ENCODE data around the gene DOCK11. TPM values are rescaled to one million over a fixed set of nuclear protein-coding genes. Genes with fewer than 3 reads are reported as not detected.

The DOCK11 gene
- total and polyA plus RNA-seq, 2 donors (not counting 1 experiment from before 2014, with no cell fraction given) = 40.1 to 85.3 TPM

DNA sequence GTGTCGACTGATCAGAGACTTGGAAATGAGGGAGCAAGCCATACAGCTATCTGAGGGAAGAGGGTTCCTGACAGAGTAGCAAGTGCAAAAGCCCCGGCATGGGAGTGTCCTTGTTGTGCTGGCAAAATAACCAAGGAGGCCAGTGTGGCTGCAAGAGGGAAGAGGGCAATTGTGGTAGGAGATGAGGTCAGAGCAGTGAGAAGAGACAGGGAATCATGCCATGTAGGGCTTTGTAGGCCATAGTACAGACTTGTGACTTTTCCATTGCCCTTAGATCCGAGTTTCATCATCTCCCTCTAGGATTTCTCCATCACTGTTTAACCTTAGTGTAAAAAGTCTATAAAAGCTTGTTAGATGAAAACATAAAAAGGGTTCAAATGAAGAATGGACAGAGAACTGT is 76.2 kb downstream of the DOCK11 start:
- TF ChIP-seq, protein P1, sequence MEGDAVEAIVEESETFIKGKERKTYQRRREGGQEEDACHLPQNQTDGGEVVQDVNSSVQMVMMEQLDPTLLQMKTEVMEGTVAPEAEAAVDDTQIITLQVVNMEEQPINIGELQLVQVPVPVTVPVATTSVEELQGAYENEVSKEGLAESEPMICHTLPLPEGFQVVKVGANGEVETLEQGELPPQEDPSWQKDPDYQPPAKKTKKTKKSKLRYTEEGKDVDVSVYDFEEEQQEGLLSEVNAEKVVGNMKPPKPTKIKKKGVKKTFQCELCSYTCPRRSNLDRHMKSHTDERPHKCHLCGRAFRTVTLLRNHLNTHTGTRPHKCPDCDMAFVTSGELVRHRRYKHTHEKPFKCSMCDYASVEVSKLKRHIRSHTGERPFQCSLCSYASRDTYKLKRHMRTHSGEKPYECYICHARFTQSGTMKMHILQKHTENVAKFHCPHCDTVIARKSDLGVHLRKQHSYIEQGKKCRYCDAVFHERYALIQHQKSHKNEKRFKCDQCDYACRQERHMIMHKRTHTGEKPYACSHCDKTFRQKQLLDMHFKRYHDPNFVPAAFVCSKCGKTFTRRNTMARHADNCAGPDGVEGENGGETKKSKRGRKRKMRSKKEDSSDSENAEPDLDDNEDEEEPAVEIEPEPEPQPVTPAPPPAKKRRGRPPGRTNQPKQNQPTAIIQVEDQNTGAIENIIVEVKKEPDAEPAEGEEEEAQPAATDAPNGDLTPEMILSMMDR (conservative IDR thresholded peaks at IDR 0.05 in 1 of 2, IDR thresholded peaks at IDR 0.05 in 1 of 2; ENCODE audit: low read depth in 1 of 2, low read length in 2 of 2) = no peak
- TF ChIP-seq EZH2 (IDR thresholded peaks at IDR 0.05; ENCODE audit: low read length, missing control alignments) = no peak
- Histone ChIP-seq H3K79me2 (ENCODE audit: control insufficient read depth, insufficient read depth, low read length) (no peaks in the 10 kb centered on the region), H3K9ac (ENCODE audit: insufficient read depth, low read length) (no peak overlapping the region), H3K36me3 (ENCODE audit: control insufficient read depth, insufficient read depth, low read length) (no peaks in the 10 kb centered on the region), H3K4me1 (ENCODE audit: control insufficient read depth, extremely low read depth, insufficient read depth, low read length) (no peaks in the 10 kb centered on the region), H2AFZ (ENCODE audit: low read length) (no peak overlapping the region), H4K20me1 (ENCODE audit: control insufficient read depth, extremely low read depth, insufficient read depth, low read length) (no peaks in the 10 kb centered on the region), H3K27me3 (ENCODE audit: control insufficient read depth, insufficient read depth, low read length) (no peaks in the 10 kb centered on the region), H3K9me3 (ENCODE audit: control insufficient read depth, insufficient read depth, low read depth, low read length) (no peaks in the 10 kb centered on the region), H3K4me2 (ENCODE audit: extremely low read depth, insufficient read depth, low read length) (no peak overlapping the region), H3K4me3 (replicated peaks in 1 of 4; ENCODE audit: control extremely low read depth in 1 of 4, insufficient read depth in 1 of 4, low read depth in 3 of 4, low read length in 4 of 4) (no peak overlapping the region), H3K27ac (ENCODE audit: insufficient read depth, low read length) (no peak overlapping the region)
- DNase-seq (ENCODE audit: low read depth in 2 of 2) = peak in 1 of 2 donors; percentile 90

DNA sequence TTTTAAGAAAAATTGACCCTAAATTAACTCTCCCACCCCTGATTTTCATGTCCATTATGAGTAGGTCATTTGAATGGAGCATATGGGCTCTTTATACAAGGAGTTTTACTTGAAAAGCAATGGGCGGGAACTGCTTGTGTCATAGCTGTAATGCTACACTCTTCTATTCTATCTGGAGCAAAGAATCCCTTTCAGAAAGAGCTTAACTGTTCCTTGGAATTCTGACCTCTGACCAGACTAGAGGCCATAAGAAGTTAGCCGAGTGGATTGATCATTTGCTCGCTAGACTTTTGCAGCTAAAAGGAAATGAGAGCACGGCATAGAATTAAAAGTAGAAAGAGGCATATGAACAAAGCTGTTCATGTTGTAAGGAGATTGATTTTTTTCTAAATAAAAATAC is 79.1 kb downstream of the DOCK11 start:
- no peak for TF ChIP-seq EZH2 (IDR thresholded peaks at IDR 0.05; ENCODE audit: low read length, missing control alignments)
- TF ChIP-seq, protein P1 (conservative IDR thresholded peaks at IDR 0.05 in 1 of 2, IDR thresholded peaks at IDR 0.05 in 1 of 2; ENCODE audit: low read depth in 1 of 2, low read length in 2 of 2) = no peak
- H3K27me3 ChIP-seq (ENCODE audit: control insufficient read depth, insufficient read depth, low read length) = no peaks in the 10 kb centered on the region

DNA sequence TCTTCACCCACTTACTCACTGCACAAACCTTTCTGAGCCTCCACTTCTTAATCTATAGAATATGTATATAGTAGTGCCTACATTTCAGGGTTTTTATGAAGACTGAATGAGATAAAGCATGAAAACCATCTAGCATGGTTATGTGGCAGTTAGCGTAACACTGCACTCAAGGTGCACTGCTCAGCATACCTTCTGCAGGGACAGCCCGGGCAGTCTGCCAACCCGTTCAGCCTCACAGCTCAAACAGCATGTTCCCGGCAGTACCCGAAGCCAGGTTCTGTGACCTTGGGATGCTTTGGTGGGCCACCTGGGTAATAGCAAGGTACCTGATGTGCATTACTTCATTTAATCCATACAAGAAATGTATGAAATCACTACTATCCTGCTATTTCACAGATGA is 81.4 kb downstream of the DOCK11 start:
- H3K36me3 ChIP-seq (ENCODE audit: control insufficient read depth, insufficient read depth, low read length) = no peaks in the 10 kb centered on the region
- no peak overlapping the region for H3K9ac ChIP-seq (ENCODE audit: insufficient read depth, low read length)
- H3K27me3 ChIP-seq (ENCODE audit: control insufficient read depth, insufficient read depth, low read length) = no peaks in the 10 kb centered on the region
- TF ChIP-seq, protein P1 (conservative IDR thresholded peaks at IDR 0.05 in 1 of 2, IDR thresholded peaks at IDR 0.05 in 1 of 2; ENCODE audit: low read depth in 1 of 2, low read length in 2 of 2) = no peak
- no peak for TF ChIP-seq EZH2 (IDR thresholded peaks at IDR 0.05; ENCODE audit: low read length, missing control alignments)
- no peak overlapping the region for H3K4me3 ChIP-seq (replicated peaks in 1 of 4; ENCODE audit: control extremely low read depth in 1 of 4, insufficient read depth in 1 of 4, low read depth in 3 of 4, low read length in 4 of 4)
- no peaks in the 10 kb centered on the region for H3K79me2 ChIP-seq (ENCODE audit: control insufficient read depth, insufficient read depth, low read length)
- no peak overlapping the region for H2AFZ ChIP-seq (ENCODE audit: low read length)
- H3K4me1 ChIP-seq (ENCODE audit: control insufficient read depth, extremely low read depth, insufficient read depth, low read length) = no peaks in the 10 kb centered on the region
- no peak overlapping the region for H3K27ac ChIP-seq (ENCODE audit: insufficient read depth, low read length)
- no peaks in the 10 kb centered on the region for H4K20me1 ChIP-seq (ENCODE audit: control insufficient read depth, extremely low read depth, insufficient read depth, low read length)
- no peak for DNase-seq (ENCODE audit: low read depth in 2 of 2)
- no peak overlapping the region for H3K4me2 ChIP-seq (ENCODE audit: extremely low read depth, insufficient read depth, low read length)
- H3K9me3 ChIP-seq (ENCODE audit: control insufficient read depth, insufficient read depth, low read depth, low read length) = no peaks in the 10 kb centered on the region

More for the DNA sequence above, 79.1 kb downstream of the DOCK11 start:
- Histone ChIP-seq H3K36me3 (ENCODE audit: control insufficient read depth, insufficient read depth, low read length) (no peaks in the 10 kb centered on the region), H2AFZ (ENCODE audit: low read length) (no peak overlapping the region), H3K4me3 (replicated peaks in 1 of 4; ENCODE audit: control extremely low read depth in 1 of 4, insufficient read depth in 1 of 4, low read depth in 3 of 4, low read length in 4 of 4) (no peak overlapping the region), H3K4me2 (ENCODE audit: extremely low read depth, insufficient read depth, low read length) (no peak overlapping the region), H3K79me2 (ENCODE audit: control insufficient read depth, insufficient read depth, low read length) (no peaks in the 10 kb centered on the region), H3K4me1 (ENCODE audit: control insufficient read depth, extremely low read depth, insufficient read depth, low read length) (no peaks in the 10 kb centered on the region), H4K20me1 (ENCODE audit: control insufficient read depth, extremely low read depth, insufficient read depth, low read length) (no peaks in the 10 kb centered on the region), H3K9ac (ENCODE audit: insufficient read depth, low read length) (no peak overlapping the region), H3K27ac (ENCODE audit: insufficient read depth, low read length) (no peak overlapping the region), H3K9me3 (ENCODE audit: control insufficient read depth, insufficient read depth, low read depth, low read length) (no peaks in the 10 kb centered on the region)
- DNase-seq (ENCODE audit: low read depth in 2 of 2) = peak in 1 of 2 donors; percentile 27

Data from fibroblast of lung (primary cell).